Stimulated activated CD8-positive, alpha-beta memory T cell treated with anti-CD3 and anti-CD28 coated beads, Interleukin-2, amount 100 ng/mL, for 48 hours (primary cell): ENCODE measurements around the gene FERMT3.

Experiments
- DNase-seq, 2 donors: peaks; one replicate each; pipeline ENCODE4 v3.0.0-alpha.2; 2020; ENCODE audit warnings: low read depth in 2 of 2

Gene FERMT3

GRCh38 chr11:64249563-64250414 is 43.3 kb downstream of the FERMT3 start:
- DNase-seq = no peak

GRCh38 chr11:64250415-64251015 is 44.0 kb downstream of the FERMT3 start:
- DNase-seq = no peak

GRCh38 chr11:64251016-64251752 is 44.7 kb downstream of the FERMT3 start, which contains the start of gene PLCB3:
Gene PLCB3, plus strand, starts transcription at chr11:64251530. Its CDS starts 120 bp downstream, at chr11:64251650.
- peak in 1 of 2 donors; percentile 59 for DNase-seq

GRCh38 chr11:64251753-64252002 is 45.2 kb downstream of the FERMT3 start:
- DNase-seq = no peak

GRCh38 chr11:64252003-64252872 is 45.7 kb downstream of the FERMT3 start:
- DNase-seq = no peak

- no peak for DNase-seq
These were observed 46.5 kb downstream of the FERMT3 start for GRCh38 chr11:64253043-64253442.

GRCh38 chr11:64253481-64253880 is 47.0 kb downstream of the FERMT3 start:
- DNase-seq = no peak

- DNase-seq = no peak
These were observed 47.8 kb downstream of the FERMT3 start for GRCh38 chr11:64254326-64254725.

- no peak for DNase-seq
These were observed 48.9 kb downstream of the FERMT3 start for GRCh38 chr11:64255135-64256128.

- no peak for DNase-seq
These were observed 49.8 kb downstream of the FERMT3 start for GRCh38 chr11:64256300-64256699.

- no peak for DNase-seq
These were observed 51.8 kb downstream of the FERMT3 start for GRCh38 chr11:64258356-64258755.

- no peak for DNase-seq
These were observed 52.5 kb downstream of the FERMT3 start for GRCh38 chr11:64258946-64259532.

- DNase-seq = no peak
These were observed 53.1 kb downstream of the FERMT3 start for GRCh38 chr11:64259533-64260067.

GRCh38 chr11:64260147-64260708 is 53.7 kb downstream of the FERMT3 start:
- DNase-seq = no peak

- no peak for DNase-seq
These were observed 55.1 kb downstream of the FERMT3 start for GRCh38 chr11:64261556-64262080.

GRCh38 chr11:64262271-64263002 is 55.9 kb downstream of the FERMT3 start:
- DNase-seq = no peak

GRCh38 chr11:64263021-64263946 is 56.8 kb downstream of the FERMT3 start:
- no peak for DNase-seq

GRCh38 chr11:64263947-64264317 is 57.4 kb downstream of the FERMT3 start:
- DNase-seq = no peak
